Body of pancreas (tissue), 4 donors: Measurements from ENCODE around the gene TEX48.

Source experiments
- POLR2A ChIP-seq, 3 donors: fragments of 450-650 bp; IDR thresholded peaks; one replicate each; pipeline ENCODE4 v1.6.1; 2016; ENCODE audit warnings: antibody characterized with exemption in 3 of 3, mild to moderate bottlenecking in 2 of 3
- TF ChIP-seq, protein P1 (sequence below), 7 experiments: fragments of 450-650 bp in 4 of 7; fragments of 200-600 bp in 3 of 7; sonication (generic) in 3 of 7; IDR thresholded peaks; one replicate each; pipeline ENCODE4 v1.5.1; 2016 to 2019; ENCODE audit warnings: antibody characterized with exemption in 7 of 7

GRCh38 chr9:114709636-114710035, 27.6 kb upstream of the TEX48 start:
- TF ChIP-seq, protein P1, sequence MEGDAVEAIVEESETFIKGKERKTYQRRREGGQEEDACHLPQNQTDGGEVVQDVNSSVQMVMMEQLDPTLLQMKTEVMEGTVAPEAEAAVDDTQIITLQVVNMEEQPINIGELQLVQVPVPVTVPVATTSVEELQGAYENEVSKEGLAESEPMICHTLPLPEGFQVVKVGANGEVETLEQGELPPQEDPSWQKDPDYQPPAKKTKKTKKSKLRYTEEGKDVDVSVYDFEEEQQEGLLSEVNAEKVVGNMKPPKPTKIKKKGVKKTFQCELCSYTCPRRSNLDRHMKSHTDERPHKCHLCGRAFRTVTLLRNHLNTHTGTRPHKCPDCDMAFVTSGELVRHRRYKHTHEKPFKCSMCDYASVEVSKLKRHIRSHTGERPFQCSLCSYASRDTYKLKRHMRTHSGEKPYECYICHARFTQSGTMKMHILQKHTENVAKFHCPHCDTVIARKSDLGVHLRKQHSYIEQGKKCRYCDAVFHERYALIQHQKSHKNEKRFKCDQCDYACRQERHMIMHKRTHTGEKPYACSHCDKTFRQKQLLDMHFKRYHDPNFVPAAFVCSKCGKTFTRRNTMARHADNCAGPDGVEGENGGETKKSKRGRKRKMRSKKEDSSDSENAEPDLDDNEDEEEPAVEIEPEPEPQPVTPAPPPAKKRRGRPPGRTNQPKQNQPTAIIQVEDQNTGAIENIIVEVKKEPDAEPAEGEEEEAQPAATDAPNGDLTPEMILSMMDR (IDR thresholded peaks at IDR 0.05) = no peak
- no peak for TF ChIP-seq POLR2A (IDR thresholded peaks at IDR 0.05)
